Measurements from ENCODE around the gene RHNO1. TPM values are rescaled to one million over a fixed set of nuclear protein-coding genes. Genes with fewer than 3 reads are reported as not detected.

Gene RHNO1
- total and polyA plus RNA-seq, 2 of the 13 experiments (the other 11 are each of a cell fraction or from before 2014, with no cell fraction given), result 27.2 to 49.6 TPM

DNA sequence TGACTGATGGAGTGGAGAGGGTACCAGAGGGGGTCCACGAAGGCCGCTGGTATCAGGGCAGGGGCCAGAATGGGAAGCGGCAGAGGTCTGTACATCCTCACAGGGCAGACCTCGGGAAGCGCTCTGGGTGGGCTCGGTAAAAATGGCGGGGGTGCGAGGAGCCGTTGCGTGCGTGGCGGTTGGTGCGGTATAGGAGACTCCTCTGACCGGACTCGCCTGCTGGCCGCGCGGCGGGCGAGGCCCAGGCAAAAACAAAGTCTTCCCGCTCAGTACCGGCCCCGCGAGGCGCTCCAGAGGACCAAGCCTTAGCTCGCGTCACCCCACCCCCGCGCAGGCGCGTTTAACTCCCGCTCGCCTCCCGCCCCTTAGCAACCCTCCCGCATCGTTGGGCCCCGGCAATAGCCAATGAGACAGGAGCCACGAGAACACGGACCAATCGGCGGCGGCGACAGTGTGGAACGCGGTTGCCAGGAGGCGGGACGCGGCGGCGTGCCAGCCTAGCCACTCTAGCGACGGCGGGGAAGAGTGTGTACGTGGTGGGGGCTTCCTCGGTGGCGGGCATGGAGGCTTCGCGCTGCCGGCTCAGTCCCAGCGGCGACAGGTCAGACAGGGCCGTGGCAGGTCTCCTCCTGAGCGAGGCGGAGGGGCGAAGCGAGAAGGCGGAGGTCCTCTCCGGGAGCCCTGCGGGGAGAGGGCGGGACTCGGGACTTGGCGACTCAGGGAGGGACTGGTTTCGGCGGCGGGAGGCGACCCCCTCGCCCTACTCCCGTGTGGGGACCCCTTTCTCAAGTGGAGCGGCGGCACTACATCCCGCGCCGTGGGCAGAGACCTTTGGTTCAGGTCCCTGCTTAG lies 13.6 kb downstream of the RHNO1 start, which contains the start of gene TULP3 (continued):
- TF ChIP-seq RAD21 (CRISPR knock-in tag; IDR thresholded peaks at IDR 0.05) (no peak), SATB2 (CRISPR knock-in tag; IDR thresholded peaks at IDR 0.05) (0 out of 2 replicates have a peak, but pooled peaks have one; percentile 37), ZNF558 (CRISPR knock-in tag; IDR thresholded peaks at IDR 0.05; ENCODE audit: borderline replicate concordance) (peak; percentile 77; the same call in 1 of the 2 replicates), HNF4A (CRISPR knock-in tag; IDR thresholded peaks at IDR 0.05) (0 out of 2 replicates have a peak, but pooled peaks have one; percentile 3), ZSCAN31 (CRISPR knock-in tag; IDR thresholded peaks at IDR 0.05; ENCODE audit: low read depth) (0 out of 2 replicates have a peak, but pooled peaks have one; percentile 7), NBN (conservative IDR thresholded peaks at IDR 0.05) (no peak), ZSCAN25 (CRISPR knock-in tag; IDR thresholded peaks at IDR 0.05) (peak; percentile 59; the same call in 1 of the 2 replicates), ZNF792 (CRISPR knock-in tag; IDR thresholded peaks at IDR 0.05) (peak; percentile 41; the same call in 1 of the 2 replicates), ARNT2 (CRISPR knock-in tag; IDR thresholded peaks at IDR 0.05; ENCODE audit: low read depth) (peak; percentile 89), MAF1 (CRISPR knock-in tag; IDR thresholded peaks at IDR 0.05; ENCODE audit: borderline replicate concordance) (peak; percentile 22; the same call in 1 of the 2 replicates), ATRX (CRISPR knock-in tag; IDR thresholded peaks at IDR 0.05; ENCODE audit: borderline replicate concordance) (no peak), CEBPB (IDR thresholded peaks at IDR 0.05; ENCODE audit: borderline replicate concordance, low read depth, low read length) (no peak), RFX3 (CRISPR knock-in tag; IDR thresholded peaks at IDR 0.05) (peak; percentile 93), JUNB (CRISPR knock-in tag; IDR thresholded peaks at IDR 0.05; ENCODE audit: borderline replicate concordance) (no peak), NFKBIZ (CRISPR knock-in tag; IDR thresholded peaks at IDR 0.05) (0 out of 2 replicates have a peak, but pooled peaks have one; percentile 25), ZC3H13 (CRISPR knock-in tag; IDR thresholded peaks at IDR 0.05) (peak; percentile 82), ZNF883 (CRISPR knock-in tag; IDR thresholded peaks at IDR 0.05; ENCODE audit: not compliant biosample characterization) (peak; percentile 90), ZNF350 (CRISPR knock-in tag; IDR thresholded peaks at IDR 0.05; ENCODE audit: borderline replicate concordance, low read depth) (peak; percentile 81; the same call in 1 of the 2 replicates), HDAC2 (CRISPR knock-in tag; IDR thresholded peaks at IDR 0.05) (no peak; the same call in 1 of the 2 replicates), E2F5 (CRISPR knock-in tag; conservative IDR thresholded peaks at IDR 0.05) (no peak; the same call in none of the 2 replicates), ZNF782 (CRISPR knock-in tag; IDR thresholded peaks at IDR 0.05; ENCODE audit: borderline replicate concordance) (no peak), KMT2A (CRISPR knock-in tag; IDR thresholded peaks at IDR 0.05) (peak; percentile 89), MAX (IDR thresholded peaks at IDR 0.05) (peak; percentile 94), RFX1 (IDR thresholded peaks at IDR 0.05) (peak; percentile 97)
- TF ChIP-seq, protein P1, sequence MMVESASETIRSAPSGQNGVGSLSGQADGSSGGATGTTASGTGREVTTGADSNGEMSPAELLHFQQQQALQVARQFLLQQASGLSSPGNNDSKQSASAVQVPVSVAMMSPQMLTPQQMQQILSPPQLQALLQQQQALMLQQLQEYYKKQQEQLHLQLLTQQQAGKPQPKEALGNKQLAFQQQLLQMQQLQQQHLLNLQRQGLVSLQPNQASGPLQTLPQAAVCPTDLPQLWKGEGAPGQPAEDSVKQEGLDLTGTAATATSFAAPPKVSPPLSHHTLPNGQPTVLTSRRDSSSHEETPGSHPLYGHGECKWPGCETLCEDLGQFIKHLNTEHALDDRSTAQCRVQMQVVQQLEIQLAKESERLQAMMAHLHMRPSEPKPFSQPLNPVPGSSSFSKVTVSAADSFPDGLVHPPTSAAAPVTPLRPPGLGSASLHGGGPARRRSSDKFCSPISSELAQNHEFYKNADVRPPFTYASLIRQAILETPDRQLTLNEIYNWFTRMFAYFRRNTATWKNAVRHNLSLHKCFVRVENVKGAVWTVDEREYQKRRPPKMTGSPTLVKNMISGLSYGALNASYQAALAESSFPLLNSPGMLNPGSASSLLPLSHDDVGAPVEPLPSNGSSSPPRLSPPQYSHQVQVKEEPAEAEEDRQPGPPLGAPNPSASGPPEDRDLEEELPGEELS (CRISPR knock-in tag; IDR thresholded peaks at IDR 0.05), result peak; percentile 27
- TF ChIP-seq, protein P2, sequence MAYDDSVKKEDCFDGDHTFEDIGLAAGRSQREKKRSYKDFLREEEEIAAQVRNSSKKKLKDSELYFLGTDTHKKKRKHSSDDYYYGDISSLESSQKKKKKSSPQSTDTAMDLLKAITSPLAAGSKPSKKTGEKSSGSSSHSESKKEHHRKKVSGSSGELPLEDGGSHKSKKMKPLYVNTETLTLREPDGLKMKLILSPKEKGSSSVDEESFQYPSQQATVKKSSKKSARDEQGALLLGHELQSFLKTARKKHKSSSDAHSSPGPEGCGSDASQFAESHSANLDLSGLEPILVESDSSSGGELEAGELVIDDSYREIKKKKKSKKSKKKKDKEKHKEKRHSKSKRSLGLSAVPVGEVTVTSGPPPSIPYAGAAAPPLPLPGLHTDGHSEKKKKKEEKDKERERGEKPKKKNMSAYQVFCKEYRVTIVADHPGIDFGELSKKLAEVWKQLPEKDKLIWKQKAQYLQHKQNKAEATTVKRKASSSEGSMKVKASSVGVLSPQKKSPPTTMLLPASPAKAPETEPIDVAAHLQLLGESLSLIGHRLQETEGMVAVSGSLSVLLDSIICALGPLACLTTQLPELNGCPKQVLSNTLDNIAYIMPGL (CRISPR knock-in tag; IDR thresholded peaks at IDR 0.05; ENCODE audit: borderline replicate concordance in 1 of 2, low read depth in 1 of 2), result peak; percentile 60 to 87
